ENCODE measurements around the gene ACAP1.

- TF ChIP-seq CTCF (IDR thresholded peaks at IDR 0.05): peak; percentile 96
- no peak for TF ChIP-seq TCF7L2 (IDR thresholded peaks at IDR 0.05; ENCODE audit: low read depth, low read length)
- no peak for TF ChIP-seq POLR2AphosphoS5 (IDR thresholded peaks at IDR 0.05; ENCODE audit: low read depth, low read length)
Observed at GRCh38 chr17:7296189-7296861, 40.0 kb upstream of the ACAP1 start.
